Stimulated activated CD8-positive, alpha-beta memory T cell treated with anti-CD3 and anti-CD28 coated beads, Interleukin-15, amount 100 ng/mL, for 48 hours (primary cell): Measurements from ENCODE around the gene LINS1.

Source experiments
- DNase-seq, 2 donors: peaks; one replicate each; pipeline ENCODE4 v3.0.0-alpha.2; 2020; ENCODE audit warnings: low read depth in 2 of 2

LINS1 gene

GRCh38 chr15:100602064-100602822 is at the start of gene LINS1, which contains the start of gene ASB7:
LINS1 (minus strand) TSS chr15:100602184; CDS start chr15:100580842, 21,342 bp downstream.
ASB7 (plus strand) TSS chr15:100602589; CDS start chr15:100612217, 9,628 bp downstream.
- peak; percentile 99 for DNase-seq

GRCh38 chr15:100651253-100651652 is 49.3 kb upstream of the LINS1 start:
- DNase-seq: no peak

GRCh38 chr15:100650685-100651084 is 48.7 kb upstream of the LINS1 start:
- DNase-seq: no peak

- DNase-seq: no peak
Measured at GRCh38 chr15:100648951-100649350, 47.0 kb upstream of the LINS1 start.

- DNase-seq: no peak
Measured at GRCh38 chr15:100645671-100646070, 43.7 kb upstream of the LINS1 start.

GRCh38 chr15:100642950-100643338 is 41.0 kb upstream of the LINS1 start:
- no peak for DNase-seq

GRCh38 chr15:100642213-100642949 is 40.4 kb upstream of the LINS1 start:
- no peak for DNase-seq

- DNase-seq: no peak
Measured at GRCh38 chr15:100638177-100638730, 36.3 kb upstream of the LINS1 start.

- no peak for DNase-seq
Measured at GRCh38 chr15:100635406-100636071, 33.6 kb upstream of the LINS1 start.

GRCh38 chr15:100633763-100634075 is 31.7 kb upstream of the LINS1 start:
- no peak for DNase-seq

- no peak for DNase-seq
Measured at GRCh38 chr15:100631831-100632230, 29.8 kb upstream of the LINS1 start.

GRCh38 chr15:100628746-100629145 is 26.8 kb upstream of the LINS1 start:
- DNase-seq: no peak

- peak; percentile 8 to 30 for DNase-seq
Measured at GRCh38 chr15:100627789-100628395, 25.9 kb upstream of the LINS1 start.

GRCh38 chr15:100623301-100623700 is 21.3 kb upstream of the LINS1 start:
- no peak for DNase-seq

GRCh38 chr15:100616700-100617099 is 14.7 kb upstream of the LINS1 start:
- no peak for DNase-seq

GRCh38 chr15:100615801-100616200 is 13.8 kb upstream of the LINS1 start:
- no peak for DNase-seq

GRCh38 chr15:100614918-100615317 is 12.9 kb upstream of the LINS1 start:
- DNase-seq: no peak

- no peak for DNase-seq
Measured at GRCh38 chr15:100614336-100614735, 12.4 kb upstream of the LINS1 start.

- no peak for DNase-seq
Measured at GRCh38 chr15:100613208-100613607, 11.2 kb upstream of the LINS1 start.

GRCh38 chr15:100612539-100612938 is 10.6 kb upstream of the LINS1 start:
- no peak for DNase-seq

GRCh38 chr15:100602823-100603393 is 924 bp upstream of the LINS1 start:
- DNase-seq: peak in 1 of 2 donors; percentile 31
